ENCODE measurements around the gene LRMDA. TPM values are rescaled to one million over a fixed set of nuclear protein-coding genes. Genes with fewer than 3 reads are reported as not detected.

LRMDA gene
- total RNA-seq, 1 donor, result under 0.01 TPM

DNA sequence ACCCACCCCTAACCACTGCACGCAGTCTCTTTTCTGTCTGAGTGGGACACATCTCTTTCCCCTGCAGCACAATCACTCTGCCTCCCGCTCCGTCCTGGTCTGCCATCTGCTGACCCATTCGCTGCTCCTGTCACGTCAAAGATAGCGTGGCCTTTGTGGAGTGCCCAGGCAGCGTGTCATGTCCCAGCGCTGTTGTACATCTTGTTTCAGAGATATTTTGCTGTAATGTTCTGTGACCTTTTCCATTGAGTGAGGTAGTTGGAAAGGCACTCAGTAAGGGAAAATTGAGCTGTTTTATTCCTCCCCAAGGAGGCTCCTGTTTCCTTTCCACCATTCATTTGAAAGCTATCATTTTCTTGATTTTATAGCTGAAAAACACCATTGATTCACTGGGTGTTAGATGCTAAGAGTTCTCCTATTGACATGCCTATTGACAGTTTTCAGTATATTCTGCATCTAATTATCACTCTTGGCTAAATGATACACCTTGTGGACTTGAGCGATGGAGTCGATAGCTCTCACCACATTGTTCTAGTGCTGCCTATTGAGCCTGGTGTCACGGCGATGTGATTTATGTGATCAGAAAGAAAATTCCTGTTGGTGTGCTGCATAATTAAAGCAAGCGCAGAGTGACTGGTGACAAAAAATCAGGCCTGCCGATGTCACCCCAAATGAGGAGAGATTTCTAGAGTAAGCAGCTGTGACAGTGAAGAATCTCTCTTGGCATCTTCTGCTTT, 372.6 kb downstream of the LRMDA start:
- TF ChIP-seq, protein P1, sequence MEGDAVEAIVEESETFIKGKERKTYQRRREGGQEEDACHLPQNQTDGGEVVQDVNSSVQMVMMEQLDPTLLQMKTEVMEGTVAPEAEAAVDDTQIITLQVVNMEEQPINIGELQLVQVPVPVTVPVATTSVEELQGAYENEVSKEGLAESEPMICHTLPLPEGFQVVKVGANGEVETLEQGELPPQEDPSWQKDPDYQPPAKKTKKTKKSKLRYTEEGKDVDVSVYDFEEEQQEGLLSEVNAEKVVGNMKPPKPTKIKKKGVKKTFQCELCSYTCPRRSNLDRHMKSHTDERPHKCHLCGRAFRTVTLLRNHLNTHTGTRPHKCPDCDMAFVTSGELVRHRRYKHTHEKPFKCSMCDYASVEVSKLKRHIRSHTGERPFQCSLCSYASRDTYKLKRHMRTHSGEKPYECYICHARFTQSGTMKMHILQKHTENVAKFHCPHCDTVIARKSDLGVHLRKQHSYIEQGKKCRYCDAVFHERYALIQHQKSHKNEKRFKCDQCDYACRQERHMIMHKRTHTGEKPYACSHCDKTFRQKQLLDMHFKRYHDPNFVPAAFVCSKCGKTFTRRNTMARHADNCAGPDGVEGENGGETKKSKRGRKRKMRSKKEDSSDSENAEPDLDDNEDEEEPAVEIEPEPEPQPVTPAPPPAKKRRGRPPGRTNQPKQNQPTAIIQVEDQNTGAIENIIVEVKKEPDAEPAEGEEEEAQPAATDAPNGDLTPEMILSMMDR (IDR thresholded peaks at IDR 0.05; ENCODE audit: insufficient read depth, low read depth, low read length), result no peak
- no peak for DNase-seq (ENCODE audit: low read depth)
- no peak overlapping the region for H3K4me3 ChIP-seq (ENCODE audit: low read depth, low read length)

DNA sequence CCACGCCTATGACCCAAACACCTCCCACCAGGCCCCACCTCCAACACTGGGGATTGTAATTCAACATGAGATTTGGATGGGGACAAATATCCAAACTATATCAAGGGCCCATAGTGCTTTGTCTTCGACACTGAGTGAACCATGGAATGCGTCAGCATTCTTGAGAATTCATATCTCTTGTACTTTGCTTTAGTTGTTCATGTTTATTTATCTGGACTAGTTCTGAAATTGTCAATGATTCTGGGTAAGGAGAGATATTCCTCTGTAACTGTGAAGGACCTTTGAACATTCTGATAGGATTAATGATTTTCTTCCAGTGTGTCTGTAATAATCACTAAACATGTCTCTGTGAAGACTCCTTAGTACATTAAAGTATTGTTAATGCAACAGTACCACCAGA, 374.8 kb downstream of the LRMDA start:
- TF ChIP-seq, protein P1 (IDR thresholded peaks at IDR 0.05; ENCODE audit: insufficient read depth, low read depth, low read length), result no peak
- H3K4me3 ChIP-seq (ENCODE audit: low read depth, low read length), result no peak overlapping the region
- no peak for DNase-seq (ENCODE audit: low read depth)

DNA sequence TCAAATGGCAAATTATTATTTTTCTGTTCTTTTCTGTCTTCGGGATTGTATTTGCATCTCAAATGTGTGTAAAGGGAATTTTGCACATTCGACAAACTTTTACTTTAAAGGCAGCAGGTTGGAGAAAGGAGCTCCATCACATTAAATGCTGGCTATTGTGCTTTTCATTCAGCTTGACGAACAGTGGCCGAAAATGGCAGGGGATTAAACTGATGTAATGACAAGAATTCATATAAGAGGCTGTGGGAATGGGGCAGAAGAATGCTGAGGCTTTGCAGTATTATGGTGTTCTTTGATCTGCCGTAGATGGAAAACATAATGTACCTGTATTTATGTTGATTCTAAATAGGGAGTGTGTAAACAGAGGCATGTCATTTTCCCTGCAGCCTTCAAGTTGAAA, 376.0 kb downstream of the LRMDA start:
- H3K4me3 ChIP-seq (ENCODE audit: low read depth, low read length), result no peak overlapping the region
- TF ChIP-seq, protein P1 (IDR thresholded peaks at IDR 0.05; ENCODE audit: insufficient read depth, low read depth, low read length), result no peak
- DNase-seq (ENCODE audit: low read depth), result no peak

DNA sequence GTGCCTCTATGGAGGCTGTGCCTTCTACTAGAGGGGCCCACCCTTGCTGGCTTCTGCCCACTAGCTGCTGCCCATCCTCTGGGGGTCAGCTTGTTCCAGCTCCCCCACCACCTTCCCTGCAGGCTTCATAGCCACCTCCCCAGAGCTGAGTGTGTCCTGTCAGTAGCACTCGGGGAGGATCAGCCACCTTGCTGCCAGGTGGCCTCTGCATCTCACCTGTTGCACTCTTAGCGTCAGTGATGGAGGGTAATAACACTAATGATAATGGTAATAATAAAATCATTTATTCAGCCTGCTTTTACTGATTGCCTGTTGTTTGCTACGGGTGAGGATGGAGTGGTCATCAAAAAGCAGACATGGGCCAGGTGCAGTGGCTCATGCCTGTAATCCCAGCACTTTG, 377.6 kb downstream of the LRMDA start:
- H3K4me3 ChIP-seq (ENCODE audit: low read depth, low read length), result no peak overlapping the region
- no peak for DNase-seq (ENCODE audit: low read depth)
- TF ChIP-seq, protein P1 (IDR thresholded peaks at IDR 0.05; ENCODE audit: insufficient read depth, low read depth, low read length), result no peak

DNA sequence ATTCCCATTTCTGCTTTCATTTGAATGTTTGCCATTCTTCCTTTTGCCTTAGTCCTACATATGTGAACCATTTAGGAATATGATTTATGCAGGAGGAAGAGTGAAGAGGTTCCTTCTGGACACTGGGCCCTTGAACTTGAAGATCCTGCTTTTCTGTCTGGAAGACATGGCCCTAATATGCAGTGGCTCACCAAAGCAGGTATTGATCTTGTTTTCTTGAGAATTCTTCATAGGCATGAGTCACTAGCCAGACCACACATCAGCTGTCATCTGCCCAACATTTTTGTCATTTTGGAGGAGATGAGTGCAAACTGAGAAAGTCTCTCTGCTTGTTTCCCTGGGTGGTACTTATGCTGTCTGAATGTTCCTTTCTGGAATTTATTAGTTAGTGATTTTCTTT, 382.6 kb downstream of the LRMDA start:
- TF ChIP-seq, protein P1 (IDR thresholded peaks at IDR 0.05; ENCODE audit: insufficient read depth, low read depth, low read length), result no peak
- no peak for DNase-seq (ENCODE audit: low read depth)
- no peak overlapping the region for H3K4me3 ChIP-seq (ENCODE audit: low read depth, low read length)

DNA sequence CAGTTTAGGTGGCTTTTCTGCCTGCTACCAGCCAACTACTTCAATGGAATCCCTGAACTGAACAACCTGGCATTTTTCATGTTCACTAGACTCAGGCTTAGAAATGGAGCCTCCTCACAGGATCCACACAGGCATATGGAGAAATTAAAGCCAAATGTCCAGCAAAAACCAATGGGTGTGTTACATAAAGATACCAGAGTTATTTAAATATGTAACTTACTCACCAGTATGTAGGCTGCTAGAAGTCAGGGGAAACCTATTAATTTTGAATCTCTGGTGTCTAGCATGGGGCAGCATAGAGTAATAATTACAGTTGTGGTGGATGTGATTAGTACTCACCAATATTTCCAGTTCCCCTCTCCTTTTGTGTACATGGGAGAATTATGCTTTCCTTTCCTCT, 383.6 kb downstream of the LRMDA start:
- no peak overlapping the region for H3K4me3 ChIP-seq (ENCODE audit: low read depth, low read length)
- no peak for DNase-seq (ENCODE audit: low read depth)
- TF ChIP-seq, protein P1 (IDR thresholded peaks at IDR 0.05; ENCODE audit: insufficient read depth, low read depth, low read length), result no peak

DNA sequence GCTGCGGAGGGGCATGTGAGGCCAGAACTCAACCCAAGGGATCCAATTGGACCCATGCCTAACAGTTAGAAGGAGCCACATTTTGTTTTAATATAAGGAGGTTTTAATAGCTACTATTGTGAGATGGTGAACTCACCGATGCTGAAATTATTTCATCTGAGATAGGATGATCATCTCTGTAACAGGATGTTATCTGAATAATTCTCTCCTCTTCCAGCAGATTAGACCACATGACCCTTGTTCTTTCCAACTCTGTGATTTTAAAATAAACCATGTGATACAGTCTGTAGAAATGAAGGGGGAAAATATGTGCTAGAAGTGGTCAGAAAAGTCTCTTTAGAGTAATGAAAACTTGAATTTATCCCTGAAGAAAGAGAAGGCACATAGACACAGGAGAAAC, 385.8 kb downstream of the LRMDA start:
- no peak overlapping the region for H3K4me3 ChIP-seq (ENCODE audit: low read depth, low read length)
- no peak for DNase-seq (ENCODE audit: low read depth)
- TF ChIP-seq, protein P1 (IDR thresholded peaks at IDR 0.05; ENCODE audit: insufficient read depth, low read depth, low read length), result no peak

Measured in fibroblast of villous mesenchyme (primary cell).